GM04504 (cell line): ENCODE data around the gene DXO.
"Not testable (repeated sequence)": the region's sequence is repeated elsewhere in the genome, so short reads cannot be mapped to it uniquely, and the experiment has no call there.

ENCODE experiments used
- DNase-seq: peaks from one replicate; pipeline ENCODE4 v3.0.0-alpha.2; 2012; ENCODE audit warnings: low read depth

DXO gene

GRCh38 chr6:31958741-31959739 is 12.9 kb downstream of the DXO start, which contains the start of the genes NELFE and SKIC2:
NELFE (minus strand) TSS chr6:31958971; CDS start chr6:31958446, 525 bp downstream.
SKIC2 (plus strand) TSS chr6:31959175; CDS start chr6:31959193, 18 bp downstream.
- DNase-seq: peak; percentile 95

DNA sequence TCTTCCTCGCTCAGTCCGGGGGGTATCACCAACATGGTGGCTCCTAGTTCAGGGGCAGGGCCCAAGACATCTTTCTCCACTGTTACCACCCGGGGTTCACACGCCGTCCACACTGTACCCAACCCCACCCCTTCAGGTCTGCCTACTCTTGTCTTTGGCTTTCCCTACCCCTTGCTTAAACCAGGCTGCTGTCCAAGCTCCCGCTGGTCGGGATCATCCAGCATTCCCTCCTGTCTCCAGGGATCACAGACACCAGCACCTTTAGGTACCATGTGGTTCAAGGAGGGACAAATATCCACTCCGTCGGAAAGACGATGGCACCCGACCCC is 13.6 kb downstream of the DXO start:
- no peak for DNase-seq

DNA sequence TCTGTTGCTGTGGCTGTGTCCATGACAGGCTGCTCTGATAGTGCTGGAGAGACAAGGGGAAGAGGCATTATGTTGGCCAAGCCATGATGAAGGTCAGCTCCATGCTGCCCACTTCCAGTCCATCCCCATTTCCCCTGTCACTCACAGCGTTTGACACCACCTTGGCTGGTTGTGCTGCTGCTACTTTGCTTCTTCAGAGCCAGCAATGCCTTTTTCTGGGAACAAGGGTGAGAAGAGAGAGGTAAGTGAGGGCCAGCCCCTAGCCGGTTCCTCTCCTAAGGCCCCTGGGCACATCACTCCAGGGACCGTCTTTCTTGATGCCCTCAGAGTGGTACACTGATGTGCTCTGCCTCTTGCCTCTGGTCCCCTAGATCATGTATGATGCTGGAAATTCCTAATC is 15.1 kb downstream of the DXO start:
- no peak for DNase-seq

GRCh38 chr6:31954511-31954910 is 17.4 kb downstream of the DXO start:
- DNase-seq: no peak

DNA sequence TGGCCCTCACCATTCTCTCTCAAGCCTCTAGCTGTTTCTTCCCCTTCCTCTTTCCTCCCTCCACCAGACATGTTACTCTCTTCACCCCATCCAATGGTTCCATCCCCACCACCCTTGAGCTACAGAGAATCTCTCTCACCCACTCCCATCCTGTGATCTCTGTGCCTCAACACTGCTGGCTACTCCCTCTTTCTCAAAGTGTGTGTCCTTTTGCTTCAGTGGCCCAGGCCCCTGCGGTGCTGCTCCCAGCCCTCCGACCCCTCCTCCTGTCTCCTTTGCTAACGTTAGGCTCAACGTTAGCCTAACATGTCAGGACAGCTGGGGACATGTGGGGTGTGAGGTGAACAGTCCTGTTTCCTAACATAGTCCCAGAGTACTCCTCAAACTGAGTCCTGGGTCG is 19.0 kb downstream of the DXO start:
- no peak for DNase-seq

DNA sequence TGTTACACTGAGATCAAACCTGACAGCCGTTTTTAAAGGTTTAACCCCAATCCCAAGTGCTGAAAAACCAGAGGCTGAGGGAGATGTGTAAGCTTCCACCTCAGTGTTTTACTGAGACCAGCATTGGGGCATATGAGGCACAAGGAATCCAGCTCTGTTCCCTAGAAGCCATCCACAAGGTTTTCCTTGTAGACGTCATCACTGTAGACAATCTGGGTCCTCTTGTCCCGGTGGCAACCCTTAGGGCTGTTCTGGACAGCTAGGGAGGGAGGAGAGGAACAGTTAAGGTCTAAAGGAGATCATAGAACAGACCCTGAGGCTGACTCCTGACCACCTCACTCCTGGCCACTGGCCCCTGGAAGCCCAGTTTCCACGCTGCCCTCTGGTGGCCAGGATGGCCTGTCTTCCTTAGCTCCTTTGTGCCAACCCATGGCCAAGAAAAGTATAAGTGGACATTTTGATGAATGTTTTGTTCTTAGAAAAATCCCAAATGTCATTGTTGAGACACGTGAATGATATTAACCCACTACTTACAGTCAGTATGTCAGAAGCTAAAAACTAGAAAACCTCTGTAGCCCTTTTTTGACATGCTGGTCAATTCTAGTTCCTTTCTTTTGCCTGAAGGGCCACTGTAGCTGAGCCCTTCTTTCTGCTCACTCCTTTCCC is 19.7 kb downstream of the DXO start:
- no peak for DNase-seq

DNA sequence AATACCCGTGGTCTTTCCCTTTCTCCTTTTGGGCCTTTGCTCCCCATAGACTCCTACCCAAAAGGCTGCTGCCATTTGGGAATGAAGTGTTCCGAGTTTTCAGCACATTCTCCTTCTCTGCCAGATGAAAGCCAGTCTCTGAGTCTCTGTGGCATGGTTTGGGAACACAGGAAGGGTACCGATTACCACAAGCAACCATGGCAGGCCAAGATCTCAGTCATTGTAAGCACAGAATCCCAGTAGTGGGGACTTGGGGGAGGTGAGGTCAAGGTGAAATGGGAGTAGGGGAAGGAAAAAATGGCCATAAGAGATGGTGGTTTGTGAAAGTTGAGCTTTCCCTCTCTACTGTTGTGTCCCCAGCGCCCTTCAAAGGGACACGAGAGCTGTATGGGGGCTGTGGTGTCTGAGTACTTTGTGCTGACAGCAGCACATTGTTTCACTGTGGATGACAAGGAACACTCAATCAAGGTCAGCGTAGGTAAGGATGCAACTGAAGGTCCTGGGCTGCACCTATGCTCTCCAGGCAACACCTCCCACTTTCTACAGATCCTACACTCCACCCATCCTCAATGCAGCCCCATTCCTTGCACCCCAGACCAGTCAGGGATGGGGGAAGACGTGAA is 21.9 kb downstream of the DXO start:
- no peak for DNase-seq

DNA sequence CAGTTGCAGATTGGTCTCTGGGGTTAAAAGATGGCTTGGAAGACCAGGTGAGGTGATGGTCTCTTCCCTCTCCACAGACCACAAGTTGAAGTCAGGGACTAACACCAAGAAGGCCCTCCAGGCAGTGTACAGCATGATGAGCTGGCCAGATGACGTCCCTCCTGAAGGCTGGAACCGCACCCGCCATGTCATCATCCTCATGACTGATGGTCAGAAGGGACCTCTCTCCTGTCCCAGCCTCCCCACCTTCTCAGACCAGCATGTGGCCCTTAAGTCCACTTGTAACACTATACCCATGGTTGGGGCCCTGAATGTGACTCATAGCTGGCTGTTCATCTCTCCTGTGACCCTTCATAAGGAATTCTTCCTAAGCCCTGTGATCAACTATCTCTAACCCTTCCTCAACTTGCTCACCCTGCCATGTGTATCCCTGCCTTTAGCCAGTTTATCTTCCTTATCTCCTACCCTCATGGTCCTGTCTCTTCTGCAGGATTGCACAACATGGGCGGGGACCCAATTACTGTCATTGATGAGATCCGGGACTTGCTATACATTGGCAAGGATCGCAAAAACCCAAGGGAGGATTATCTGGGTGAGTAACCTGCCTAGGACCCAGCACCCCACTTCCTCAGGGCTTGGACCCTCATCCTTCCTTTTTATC is 23.1 kb downstream of the DXO start:
- DNase-seq: no peak

DNA sequence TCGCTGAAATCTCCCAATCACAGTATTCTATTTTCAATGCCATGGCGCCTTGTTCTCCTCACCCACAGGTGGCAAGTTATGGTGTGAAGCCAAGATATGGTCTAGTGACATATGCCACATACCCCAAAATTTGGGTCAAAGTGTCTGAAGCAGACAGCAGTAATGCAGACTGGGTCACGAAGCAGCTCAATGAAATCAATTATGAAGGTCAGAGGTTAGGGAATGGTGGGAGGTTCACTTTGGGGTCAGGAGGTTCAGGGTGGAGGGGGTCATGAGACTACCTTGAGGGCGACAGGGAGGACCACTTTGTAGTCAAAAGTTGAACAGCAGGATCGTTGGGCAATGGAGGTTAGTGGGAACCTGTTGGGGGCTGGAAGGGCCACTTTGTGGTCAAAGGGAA is 23.6 kb downstream of the DXO start:
- DNase-seq: no peak

- no peak for DNase-seq
Measured at GRCh38 chr6:31947864-31948263, 24.1 kb downstream of the DXO start.

GRCh38 chr6:31947070-31947675 is 24.8 kb downstream of the DXO start:
- DNase-seq: no peak

- no peak for DNase-seq
Measured at GRCh38 chr6:31946370-31946885, 25.5 kb downstream of the DXO start.

DNA sequence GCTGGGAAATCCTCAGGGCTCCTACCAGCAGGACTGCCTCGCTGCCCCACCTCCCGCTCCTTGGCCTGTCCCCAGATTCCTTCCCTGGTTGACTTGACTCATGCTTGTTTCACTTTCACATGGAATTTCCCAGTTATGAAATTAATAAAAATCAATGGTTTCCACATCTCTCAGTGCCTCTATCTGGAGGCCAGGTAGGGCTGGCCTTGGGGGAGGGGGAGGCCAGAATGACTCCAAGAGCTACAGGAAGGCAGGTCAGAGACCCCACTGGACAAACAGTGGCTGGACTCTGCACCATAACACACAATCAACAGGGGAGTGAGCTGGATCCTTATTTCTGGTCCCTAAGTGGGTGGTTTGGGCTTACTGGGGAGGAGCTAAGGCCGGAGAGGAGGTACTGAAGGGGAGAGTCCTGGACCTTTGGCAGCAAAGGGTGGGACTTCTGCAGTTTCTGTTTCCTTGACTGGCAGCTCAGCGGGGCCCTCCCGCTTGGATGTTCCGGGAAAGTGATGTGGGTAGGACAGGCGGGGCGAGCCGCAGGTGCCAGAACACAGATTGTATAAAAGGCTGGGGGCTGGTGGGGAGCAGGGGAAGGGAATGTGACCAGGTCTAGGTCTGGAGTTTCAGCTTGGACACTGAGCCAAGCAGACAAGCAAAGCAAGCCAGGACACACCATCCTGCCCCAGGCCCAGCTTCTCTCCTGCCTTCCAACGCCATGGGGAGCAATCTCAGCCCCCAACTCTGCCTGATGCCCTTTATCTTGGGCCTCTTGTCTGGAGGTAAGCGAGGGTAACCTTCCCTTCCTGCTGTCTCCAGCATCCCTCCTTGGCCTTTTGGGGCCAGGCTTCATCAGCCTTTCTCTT is 26.2 kb downstream of the DXO start, which contains the start of gene CFB:
Gene CFB (plus strand): TSS at position 589 of the 863 bp plus-strand sequence. CDS start 127 bp downstream, at position 716.
- peak; percentile 75 for DNase-seq

DNA sequence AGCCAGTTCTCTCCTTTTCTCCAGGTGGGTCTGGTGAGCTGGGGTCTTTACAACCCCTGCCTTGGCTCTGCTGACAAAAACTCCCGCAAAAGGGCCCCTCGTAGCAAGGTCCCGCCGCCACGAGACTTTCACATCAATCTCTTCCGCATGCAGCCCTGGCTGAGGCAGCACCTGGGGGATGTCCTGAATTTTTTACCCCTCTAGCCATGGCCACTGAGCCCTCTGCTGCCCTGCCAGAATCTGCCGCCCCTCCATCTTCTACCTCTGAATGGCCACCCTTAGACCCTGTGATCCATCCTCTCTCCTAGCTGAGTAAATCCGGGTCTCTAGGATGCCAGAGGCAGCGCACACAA is 26.8 kb downstream of the DXO start:
- DNase-seq: no peak

GRCh38 chr6:31943742-31944141 is 28.2 kb downstream of the DXO start:
- DNase-seq: no peak

DNA sequence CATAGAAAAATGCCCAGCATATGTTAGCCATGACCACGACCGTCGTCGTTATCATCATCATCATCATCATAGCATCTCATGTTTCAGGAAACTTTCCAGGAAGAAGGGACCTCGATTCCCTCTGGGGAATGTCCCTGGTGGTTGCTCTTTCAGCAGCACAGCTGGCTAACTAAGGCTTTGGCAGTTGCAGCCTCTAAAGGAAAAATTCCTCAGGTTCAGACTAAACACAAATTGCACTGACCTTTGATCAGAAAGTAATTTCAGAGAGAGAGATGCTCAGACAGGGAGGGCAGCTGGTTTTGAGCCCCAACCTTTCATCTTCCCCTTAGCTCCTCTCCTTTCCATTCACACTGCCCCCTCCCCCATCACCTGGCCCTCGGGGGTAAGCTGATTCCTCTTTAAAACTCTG is 31.7 kb downstream of the DXO start:
- DNase-seq: no peak

DNA sequence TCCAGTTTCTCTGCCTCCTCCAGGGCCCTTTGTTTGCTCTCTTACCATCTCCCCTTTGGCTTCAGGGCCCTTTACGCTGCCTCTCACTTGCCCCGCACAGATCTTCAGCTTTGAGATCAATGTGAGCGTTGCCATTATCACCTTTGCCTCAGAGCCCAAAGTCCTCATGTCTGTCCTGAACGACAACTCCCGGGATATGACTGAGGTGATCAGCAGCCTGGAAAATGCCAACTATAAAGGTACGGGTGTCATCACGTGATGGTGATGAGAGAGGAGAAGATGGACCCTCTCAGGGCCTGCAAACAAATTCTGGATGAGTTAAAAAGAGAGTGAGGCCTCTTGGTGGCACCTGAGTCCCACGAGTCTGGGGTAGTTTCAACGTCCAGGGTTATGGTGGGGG is 36.1 kb downstream of the DXO start:
- no peak for DNase-seq

DNA sequence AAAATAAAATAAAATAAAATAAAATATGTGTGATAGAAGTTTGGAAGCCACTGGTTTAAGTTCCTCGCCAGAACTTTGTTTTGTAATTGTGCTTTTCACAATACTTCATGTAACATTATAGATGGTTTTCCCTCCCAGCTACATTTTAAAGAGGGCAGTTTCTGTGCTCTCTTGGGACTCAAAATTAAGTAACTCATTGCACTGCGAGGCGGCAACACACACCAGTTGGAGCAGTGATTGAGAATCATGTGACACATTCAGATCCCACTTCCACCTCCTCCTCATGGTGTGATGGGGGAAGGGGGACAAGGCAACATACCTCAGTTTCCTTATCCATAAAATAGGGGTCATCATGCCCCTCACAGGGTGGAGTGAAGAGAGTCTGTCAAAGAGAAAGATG is 36.9 kb downstream of the DXO start:
- no peak for DNase-seq

GRCh38 chr6:31933537-31933936 is 38.4 kb downstream of the DXO start:
- DNase-seq: no peak

DNA sequence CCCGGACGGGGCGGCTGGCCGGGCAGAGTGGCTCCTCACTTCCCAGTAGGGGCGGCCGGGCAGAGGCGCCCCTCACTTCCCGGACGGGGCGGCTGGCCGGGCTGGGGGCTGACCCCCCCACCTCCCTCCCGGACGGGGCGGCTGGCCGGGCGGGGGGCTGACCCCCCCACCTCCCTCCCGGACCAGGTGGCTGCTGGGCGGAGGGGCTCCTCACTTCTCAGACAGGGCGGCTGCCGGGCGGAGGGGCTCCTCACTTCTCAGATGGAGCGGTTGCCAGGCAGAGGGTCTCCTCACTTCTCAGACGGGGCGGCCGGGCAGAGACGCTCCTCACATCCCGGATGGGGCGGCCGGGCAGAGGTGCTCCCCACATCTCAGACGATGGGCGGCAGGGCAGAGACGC is 39.8 kb downstream of the DXO start:
- not testable (repeated sequence) for DNase-seq

DNA sequence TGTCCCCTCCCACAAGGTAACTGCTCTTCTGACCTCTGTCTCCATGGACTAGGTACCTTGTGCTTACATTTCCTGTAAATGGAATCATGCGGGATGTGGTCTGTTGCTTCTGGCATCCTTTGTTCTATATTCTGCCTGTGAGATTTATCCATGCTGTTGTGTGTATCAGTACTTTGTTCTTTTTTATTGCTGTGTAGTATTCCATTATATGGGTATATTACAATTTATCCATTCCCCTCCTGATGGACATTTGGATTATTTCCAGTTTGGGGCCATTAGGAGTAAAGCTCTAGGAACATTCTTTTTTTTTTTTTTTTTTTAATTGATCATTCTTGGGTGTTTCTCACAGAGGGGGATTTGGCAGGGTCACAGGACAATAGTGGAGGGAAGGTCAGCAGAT is 41.0 kb downstream of the DXO start:
- no peak for DNase-seq
